Caco-2 (cell line): Measurements from ENCODE around the gene TSC22D4. TPM values are rescaled to one million over a fixed set of nuclear protein-coding genes. Genes with fewer than 3 reads are reported as not detected.

Experiments used
- BruUV-seq: library from RNA; stranded (reverse); fragments of 400-500 nt; replicated peaks from 2 replicates; lab custom pipeline; 2021; lab: Mats Ljungman, UMichigan
- CTCF ChIA-PET: fragments of 300-600 bp; sonication (Branson Sonifier 250); formaldehyde crosslinking; loops from one replicate; lab custom pipeline; 2022; ENCODE audit warnings: antibody characterized with exemption; lab: Charles Lee
- POLR2A ChIA-PET: fragments of 300-600 bp; sonication (Branson Sonifier 250); formaldehyde crosslinking; loops from one replicate; lab custom pipeline; 2022; ENCODE audit warnings: antibody characterized with exemption; lab: Charles Lee
- DNase-seq, 2 experiments: peaks; one replicate each; pipeline versions ENCODE4 v3.0.0 to v3.0.0-alpha.2; 2020 to 2022
- H3K27me3 ChIP-seq: replicated peaks from 2 replicates; pipeline ENCODE4 v1.6.0; 2011; ENCODE audit warnings: low read length; ENCODE audit not compliant: control insufficient read depth, insufficient read depth
- H3K36me3 ChIP-seq: 2 replicates; pipeline ENCODE4 v1.5.1; 2011; ENCODE audit warnings: low read length; ENCODE audit not compliant: control insufficient read depth, insufficient read depth
- H3K4me1 ChIP-seq: fragments of 250-450 bp; sonication (Bioruptor Pico); 2 replicates; pipeline ENCODE4 v1.5.1; 2020; ENCODE audit warnings: mild to moderate bottlenecking
- H3K4me3 ChIP-seq: 2 replicates; pipeline ENCODE4 v1.5.1; 2011; ENCODE audit warnings: low read depth, mild to moderate bottlenecking, control low read depth, low read length
- H3K9me3 ChIP-seq: fragments of 250-450 bp; sonication (Bioruptor Pico); 2 replicates; pipeline ENCODE4 v1.5.1; 2020; ENCODE audit warnings: mild to moderate bottlenecking, moderate library complexity
- H3K27ac Mint-ChIP-seq: one replicate; pipeline ENCODE4 v1.8.0; 2022; ENCODE audit warnings: mixed read lengths; ENCODE audit not compliant: unreplicated experiment
- H3K27me3 Mint-ChIP-seq: one replicate; pipeline ENCODE4 v1.8.0; 2022; ENCODE audit warnings: mixed read lengths; ENCODE audit not compliant: insufficient read depth, unreplicated experiment
- H3K36me3 Mint-ChIP-seq: one replicate; pipeline ENCODE4 v1.8.0; 2022; ENCODE audit warnings: mild to moderate bottlenecking, mixed read lengths; ENCODE audit not compliant: insufficient read depth, unreplicated experiment
- H3K4me1 Mint-ChIP-seq: one replicate; pipeline ENCODE4 v1.8.0; 2022; ENCODE audit warnings: low read depth, mixed read lengths; ENCODE audit not compliant: unreplicated experiment
- H3K4me3 Mint-ChIP-seq: one replicate; pipeline ENCODE4 v1.8.0; 2022; ENCODE audit warnings: mild to moderate bottlenecking, moderate library complexity, mixed read lengths; ENCODE audit not compliant: unreplicated experiment
- H3K9me3 Mint-ChIP-seq: one replicate; pipeline ENCODE4 v1.8.0; 2022; ENCODE audit warnings: mixed read lengths; ENCODE audit not compliant: unreplicated experiment
- intact Hi-C: fragments of 100-400 bp; cut with micrococcal nuclease; formaldehyde crosslinking; loops from one replicate; pipeline ENCODE4 v1.10.0; 2022; ENCODE audit not compliant: unreplicated experiment
- total RNA-seq: library from RNA; stranded (reverse); gene quantifications from 2 replicates; pipeline ENCODE4 v1.2.3, GENCODE V29; 2022
- TF ChIP-seq, protein P1 (sequence below), 2 experiments: fragments of 200-600 bp in 1 of 2; IDR thresholded peaks; 1 replicate in 1 of 2; 2 replicates in 1 of 2; pipeline versions ENCODE4 v1.5.1 to v1.8.0; 2011 to 2022; ENCODE audit warnings: antibody characterized with exemption in 1 of 2, control low read depth in 1 of 2, inconsistent platforms in 1 of 2, low read depth in 1 of 2, low read length in 1 of 2, mild to moderate bottlenecking in 1 of 2, moderate library complexity in 1 of 2; ENCODE audit not compliant: insufficient read depth in 1 of 2, severe bottlenecking in 1 of 2, unreplicated experiment in 1 of 2

The TSC22D4 gene
- total RNA-seq, 1 experiment from 2014 or later: 27.2 TPM

DNA sequence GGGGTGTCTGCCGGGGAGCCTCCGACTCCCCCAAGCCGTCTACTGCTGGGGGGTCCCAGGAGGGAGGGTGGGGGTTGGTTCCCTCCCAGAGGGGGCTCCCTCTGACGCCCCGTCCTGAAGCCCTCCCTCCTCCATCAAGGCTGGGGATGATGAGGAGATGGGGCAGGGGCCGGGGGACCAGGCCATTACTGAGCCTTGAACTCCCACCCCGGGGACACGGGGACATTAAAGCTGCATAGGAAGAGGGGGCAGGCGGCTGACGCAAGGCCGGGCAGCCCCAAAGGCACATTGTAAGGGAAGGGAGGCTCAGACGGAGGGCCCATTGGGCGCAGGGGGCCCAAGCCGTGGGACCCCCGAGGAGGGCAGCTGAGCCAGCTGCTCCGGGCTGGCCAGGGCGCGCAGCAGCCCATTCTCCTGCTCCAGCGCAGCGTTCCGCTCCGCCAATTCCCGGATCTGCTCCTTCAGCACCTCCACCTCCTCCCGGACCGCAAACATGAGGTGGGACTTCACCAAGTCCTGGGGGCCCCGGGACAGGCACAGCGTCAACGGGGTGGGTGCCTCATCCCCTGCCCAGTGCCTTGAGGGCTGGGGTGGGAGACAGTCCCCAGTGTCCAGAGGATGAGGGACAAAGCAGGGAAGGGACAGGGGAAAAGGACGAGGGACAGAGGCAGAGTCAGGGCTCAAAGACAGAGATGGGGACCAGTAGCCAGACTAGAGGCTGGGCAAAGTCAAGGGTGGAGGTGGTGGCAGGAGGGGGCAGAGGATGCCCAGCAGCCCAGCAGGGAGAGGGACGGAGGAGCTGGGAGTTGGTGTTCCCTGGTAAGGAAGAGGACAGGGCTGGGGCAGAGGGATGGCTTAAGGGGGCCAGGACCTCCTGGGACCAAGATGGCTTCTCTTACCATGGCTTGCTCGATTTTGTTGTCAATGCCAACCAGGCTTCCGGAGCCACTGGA lies 12.1 kb downstream of the TSC22D4 start:
- intact Hi-C loops: no loop called here
- POLR2A ChIA-PET: no interaction called here
- CTCF ChIA-PET: no interaction called here
- Mint-ChIP-seq H3K36me3 (peaks cover 7% of the 10 kb centered on the region), H3K9me3 (no peaks in the 10 kb centered on the region), H3K4me3 (no peak overlapping the region), H3K4me1 (no peaks in the 10 kb centered on the region), H3K27ac (no peak overlapping the region), H3K27me3 (no peaks in the 10 kb centered on the region)
- TF ChIP-seq, protein P1, sequence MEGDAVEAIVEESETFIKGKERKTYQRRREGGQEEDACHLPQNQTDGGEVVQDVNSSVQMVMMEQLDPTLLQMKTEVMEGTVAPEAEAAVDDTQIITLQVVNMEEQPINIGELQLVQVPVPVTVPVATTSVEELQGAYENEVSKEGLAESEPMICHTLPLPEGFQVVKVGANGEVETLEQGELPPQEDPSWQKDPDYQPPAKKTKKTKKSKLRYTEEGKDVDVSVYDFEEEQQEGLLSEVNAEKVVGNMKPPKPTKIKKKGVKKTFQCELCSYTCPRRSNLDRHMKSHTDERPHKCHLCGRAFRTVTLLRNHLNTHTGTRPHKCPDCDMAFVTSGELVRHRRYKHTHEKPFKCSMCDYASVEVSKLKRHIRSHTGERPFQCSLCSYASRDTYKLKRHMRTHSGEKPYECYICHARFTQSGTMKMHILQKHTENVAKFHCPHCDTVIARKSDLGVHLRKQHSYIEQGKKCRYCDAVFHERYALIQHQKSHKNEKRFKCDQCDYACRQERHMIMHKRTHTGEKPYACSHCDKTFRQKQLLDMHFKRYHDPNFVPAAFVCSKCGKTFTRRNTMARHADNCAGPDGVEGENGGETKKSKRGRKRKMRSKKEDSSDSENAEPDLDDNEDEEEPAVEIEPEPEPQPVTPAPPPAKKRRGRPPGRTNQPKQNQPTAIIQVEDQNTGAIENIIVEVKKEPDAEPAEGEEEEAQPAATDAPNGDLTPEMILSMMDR (IDR thresholded peaks at IDR 0.05; ENCODE audit: insufficient read depth in 1 of 2, low read depth in 1 of 2, low read length in 1 of 2, severe bottlenecking in 1 of 2, unreplicated experiment in 1 of 2): no peak
- Histone ChIP-seq H3K4me3 (no peak overlapping the region), H3K27me3 (no peaks in the 10 kb centered on the region), H3K9me3 (no peaks in the 10 kb centered on the region), H3K4me1 (peaks cover 4% of the 10 kb centered on the region; the same call in 1 of the 2 replicates), H3K36me3 (no peaks in the 10 kb centered on the region)
- no TSS peak for BruUV-seq
- no peak for DNase-seq

DNA sequence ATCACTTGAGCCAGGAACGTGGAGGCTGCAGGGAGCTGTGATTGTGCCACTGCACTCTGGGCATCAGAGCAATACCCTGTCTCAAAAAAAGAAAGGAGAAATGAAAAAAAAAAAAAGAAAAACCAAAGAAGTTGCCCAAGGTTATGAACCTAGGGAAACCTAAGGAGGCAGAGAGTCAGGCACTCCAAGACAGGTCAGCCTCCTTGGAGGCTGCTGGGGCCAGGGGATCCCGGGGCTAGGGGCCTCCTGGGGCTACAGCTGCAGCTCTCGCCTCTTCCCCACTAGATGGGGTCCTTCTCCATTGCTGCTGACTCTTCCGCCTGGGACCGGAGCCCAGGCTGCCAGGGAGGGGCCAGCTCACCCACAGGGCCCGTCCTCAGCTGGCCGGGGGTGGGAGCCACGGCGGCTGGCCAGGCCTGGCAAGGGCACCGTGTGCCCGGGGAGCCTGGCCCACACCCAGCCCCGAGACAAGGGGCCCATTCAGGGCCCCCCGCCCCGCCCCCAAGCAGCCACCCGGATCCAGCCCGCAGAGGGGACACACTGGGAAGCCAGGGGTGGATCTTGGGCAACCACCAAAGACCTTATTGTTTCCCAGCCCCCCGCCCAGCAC lies 13.2 kb downstream of the TSC22D4 start:
- no peak overlapping the region for H3K4me3 Mint-ChIP-seq
- peak in 1 of 2 experiments; percentile 59 for DNase-seq
- H3K4me1 ChIP-seq: peaks cover 4% of the 10 kb centered on the region; the same call in 1 of the 2 replicates
- CTCF ChIA-PET: interaction anchor here (0.6 to 2.3 kb wide), 12 partner anchors 11 to 412 kb away, joined by 3 to 16 read pairs (median 4); partner anchors contain the start of genes AGFG2, FBXO24, LRCH4 and TSC22D4
- no peaks in the 10 kb centered on the region for H3K9me3 ChIP-seq
- peaks cover 7% of the 10 kb centered on the region for H3K36me3 Mint-ChIP-seq
- H3K27me3 Mint-ChIP-seq: no peaks in the 10 kb centered on the region
- TF ChIP-seq, protein P1 (IDR thresholded peaks at IDR 0.05; ENCODE audit: insufficient read depth in 1 of 2, low read depth in 1 of 2, low read length in 1 of 2, severe bottlenecking in 1 of 2, unreplicated experiment in 1 of 2): peak; percentile 30 to 60
- H3K27ac Mint-ChIP-seq: no peak overlapping the region
- intact Hi-C loops: no loop called here
- H3K4me1 Mint-ChIP-seq: no peaks in the 10 kb centered on the region
- POLR2A ChIA-PET: interaction anchor here (0.6 kb wide), 1 partner anchor 729 kb away, joined by 4 read pairs; no protein-coding TSS in a partner anchor
- H3K4me3 ChIP-seq: no peak overlapping the region
- H3K36me3 ChIP-seq: no peaks in the 10 kb centered on the region
- H3K9me3 Mint-ChIP-seq: no peaks in the 10 kb centered on the region
- BruUV-seq: no TSS peak
- H3K27me3 ChIP-seq: no peaks in the 10 kb centered on the region

DNA sequence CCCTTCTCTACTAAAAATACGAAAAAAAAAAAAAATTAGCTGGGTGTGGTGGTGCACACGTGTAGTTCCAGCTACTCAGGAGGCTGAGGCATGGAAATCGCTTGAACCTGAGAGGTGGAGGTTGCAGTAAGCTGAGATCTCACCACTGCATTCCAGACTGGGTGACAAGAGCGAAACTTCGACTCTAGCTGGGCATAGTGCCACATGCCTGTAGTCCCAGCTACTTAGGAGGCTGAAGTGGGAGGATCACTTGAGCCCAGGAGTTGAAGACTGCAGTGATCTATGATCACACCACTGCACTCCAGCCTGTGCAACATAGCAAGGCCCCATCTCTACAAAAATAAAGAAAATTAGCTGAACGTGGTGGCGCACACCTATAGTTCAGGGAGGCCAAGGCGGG lies 13.7 kb downstream of the TSC22D4 start:
- DNase-seq: no peak
- no peak overlapping the region for H3K4me3 ChIP-seq
- CTCF ChIA-PET: interaction anchor here (0.6 to 2.3 kb wide), 12 partner anchors 10 to 412 kb away, joined by 3 to 16 read pairs (median 4); partner anchors contain the start of genes AGFG2, FBXO24, LRCH4 and TSC22D4
- no peak overlapping the region for H3K4me3 Mint-ChIP-seq
- H3K36me3 ChIP-seq: no peaks in the 10 kb centered on the region
- no peaks in the 10 kb centered on the region for H3K9me3 Mint-ChIP-seq
- H3K27me3 ChIP-seq: no peaks in the 10 kb centered on the region
- POLR2A ChIA-PET: interaction anchor here (0.6 kb wide), 1 partner anchor 729 kb away, joined by 4 read pairs; no protein-coding TSS in a partner anchor
- TF ChIP-seq, protein P1 (IDR thresholded peaks at IDR 0.05; ENCODE audit: insufficient read depth in 1 of 2, low read depth in 1 of 2, low read length in 1 of 2, severe bottlenecking in 1 of 2, unreplicated experiment in 1 of 2): no peak
- intact Hi-C loops: no loop called here
- no peaks in the 10 kb centered on the region for H3K9me3 ChIP-seq
- BruUV-seq: no TSS peak
- peaks cover 7% of the 10 kb centered on the region for H3K36me3 Mint-ChIP-seq
- no peak overlapping the region for H3K27ac Mint-ChIP-seq
- no peaks in the 10 kb centered on the region for H3K4me1 Mint-ChIP-seq
- peaks cover 4% of the 10 kb centered on the region; the same call in 1 of the 2 replicates for H3K4me1 ChIP-seq
- H3K27me3 Mint-ChIP-seq: no peaks in the 10 kb centered on the region
